Upper lobe of right lung (tissue), 1 donor: ENCODE results near the gene ANKLE1. TPM values are rescaled to one million over a fixed set of nuclear protein-coding genes. Genes with fewer than 3 reads are reported as not detected.

Experiments
- ATAC-seq: fragments of 200-7000 bp; cut with Tn5 transposase; one replicate; pipeline ENCODE4 v1.9.1; 2020; ENCODE audit warnings: mild to moderate bottlenecking, moderate library complexity
- DNase-seq: peaks from one replicate; pipeline ENCODE4 v3.0.0-alpha.2; 2020
- H3K27ac ChIP-seq: fragments of 200-600 bp; one replicate; pipeline ENCODE4 v1.8.0; 2022
- H3K27me3 ChIP-seq: fragments of 200-600 bp; one replicate; pipeline ENCODE4 v1.8.0; 2022; ENCODE audit warnings: mild to moderate bottlenecking
- H3K36me3 ChIP-seq: fragments of 200-600 bp; one replicate; pipeline ENCODE4 v1.8.0; 2022
- H3K4me1 ChIP-seq: fragments of 200-600 bp; one replicate; pipeline ENCODE4 v1.8.0; 2022
- H3K4me3 ChIP-seq: fragments of 200-600 bp; one replicate; pipeline ENCODE4 v1.8.0; 2022; ENCODE audit warnings: mild to moderate bottlenecking
- H3K9me3 ChIP-seq: fragments of 200-600 bp; one replicate; pipeline ENCODE4 v1.8.0; 2022
- CTCF ChIP-seq: fragments of 200-600 bp; IDR thresholded peaks from one replicate; pipeline ENCODE4 v1.8.0; 2022; ENCODE audit warnings: antibody characterized with exemption
- intact Hi-C: fragments of 100-400 bp; cut with DNase I; formaldehyde crosslinking; loops from one replicate; pipeline ENCODE4 v1.11.0; 2022
- total RNA-seq: library from RNA; stranded (reverse); fragmentation: NEBNext Ultra II Directional; extraction: Animal tissue kit (Norgen Biotek cat#: 25700); gene quantifications from one replicate; pipeline ENCODE4 v1.2.1, GENCODE V29; 2021
- donor health status: DM: no; HTN: yes; CAD: no; lungs with severe emphysema.

Gene ANKLE1
- total RNA-seq, 1 donor from 2014 or later, result 0.64 TPM

- no peak for TF ChIP-seq CTCF
- DNase-seq, result no peak
- intact Hi-C loops, result no loop called here
- Histone ChIP-seq H3K27ac (no peak overlapping the region), H3K9me3 (no peaks in the 10 kb centered on the region), H3K4me3 (no peak overlapping the region), H3K36me3 (peaks cover 71% of the 10 kb centered on the region), H3K4me1 (no peaks in the 10 kb centered on the region), H3K27me3 (no peaks in the 10 kb centered on the region)
- no peak for ATAC-seq
These were observed 6.1 kb upstream of the ANKLE1 start for GRCh38 chr19:17275441-17276175.

- Histone ChIP-seq H3K36me3 (peaks cover 37% of the 10 kb centered on the region), H3K27ac (no peak overlapping the region), H3K27me3 (peaks cover 18% of the 10 kb centered on the region), H3K4me1 (peaks cover 16% of the 10 kb centered on the region), H3K9me3 (no peaks in the 10 kb centered on the region), H3K4me3 (no peak overlapping the region)
- intact Hi-C loops, result no loop called here
- no peak for DNase-seq
- ATAC-seq, result no peak
- no peak for TF ChIP-seq CTCF
These were observed 2.3 kb upstream of the ANKLE1 start for GRCh38 chr19:17279436-17279835.

- intact Hi-C loops, result loop anchor here (2.0 to 5.0 kb wide), 2 partner anchors 78 to 215 kb away; no protein-coding TSS in a partner anchor
- H3K4me1 ChIP-seq, result peaks cover 16% of the 10 kb centered on the region
- peak; percentile 98 for ATAC-seq
- peak; percentile 95 for TF ChIP-seq CTCF
- H3K27me3 ChIP-seq, result peaks cover 18% of the 10 kb centered on the region
- peaks cover 7% of the 10 kb centered on the region for H3K36me3 ChIP-seq
- peak overlapping the region; percentile 31 for H3K4me3 ChIP-seq
- H3K9me3 ChIP-seq, result no peaks in the 10 kb centered on the region
- DNase-seq, result peak; percentile 92
- H3K27ac ChIP-seq, result no peak overlapping the region
These were observed 906 bp downstream of the ANKLE1 start for GRCh38 chr19:17282488-17283125.

DNA sequence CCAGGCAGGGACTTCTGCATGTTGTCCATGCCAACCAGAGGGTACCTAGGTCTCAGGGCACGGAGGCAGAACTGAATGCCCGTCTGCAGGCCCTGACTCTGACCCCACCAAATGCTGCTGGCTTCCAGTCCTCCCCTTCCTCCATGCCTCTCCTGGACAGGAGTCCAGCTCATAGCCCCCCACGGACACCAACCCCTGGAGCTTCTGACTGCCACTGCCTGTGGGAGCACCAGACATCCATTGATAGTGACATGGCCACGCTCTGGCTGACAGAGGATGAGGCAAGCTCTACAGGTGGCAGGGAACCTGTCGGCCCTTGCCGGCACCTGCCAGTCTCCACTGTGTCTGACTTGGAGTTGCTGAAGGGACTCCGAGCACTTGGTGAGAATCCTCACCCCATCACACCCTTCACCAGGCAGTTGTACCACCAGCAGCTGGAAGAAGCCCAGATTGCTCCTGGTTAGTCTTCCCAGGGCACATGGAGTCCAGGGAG is 1.8 kb downstream of the ANKLE1 start:
- no peak for TF ChIP-seq CTCF
- DNase-seq (no peak), ATAC-seq (no peak)
- Histone ChIP-seq H3K27me3 (peaks cover 18% of the 10 kb centered on the region), H3K9me3 (no peaks in the 10 kb centered on the region), H3K4me1 (peaks cover 16% of the 10 kb centered on the region), H3K4me3 (no peak overlapping the region), H3K36me3 (peaks cover 6% of the 10 kb centered on the region), H3K27ac (no peak overlapping the region)
- intact Hi-C loops, result loop anchor here (2.0 to 5.0 kb wide), 2 partner anchors 79 to 216 kb away; no protein-coding TSS in a partner anchor

DNA sequence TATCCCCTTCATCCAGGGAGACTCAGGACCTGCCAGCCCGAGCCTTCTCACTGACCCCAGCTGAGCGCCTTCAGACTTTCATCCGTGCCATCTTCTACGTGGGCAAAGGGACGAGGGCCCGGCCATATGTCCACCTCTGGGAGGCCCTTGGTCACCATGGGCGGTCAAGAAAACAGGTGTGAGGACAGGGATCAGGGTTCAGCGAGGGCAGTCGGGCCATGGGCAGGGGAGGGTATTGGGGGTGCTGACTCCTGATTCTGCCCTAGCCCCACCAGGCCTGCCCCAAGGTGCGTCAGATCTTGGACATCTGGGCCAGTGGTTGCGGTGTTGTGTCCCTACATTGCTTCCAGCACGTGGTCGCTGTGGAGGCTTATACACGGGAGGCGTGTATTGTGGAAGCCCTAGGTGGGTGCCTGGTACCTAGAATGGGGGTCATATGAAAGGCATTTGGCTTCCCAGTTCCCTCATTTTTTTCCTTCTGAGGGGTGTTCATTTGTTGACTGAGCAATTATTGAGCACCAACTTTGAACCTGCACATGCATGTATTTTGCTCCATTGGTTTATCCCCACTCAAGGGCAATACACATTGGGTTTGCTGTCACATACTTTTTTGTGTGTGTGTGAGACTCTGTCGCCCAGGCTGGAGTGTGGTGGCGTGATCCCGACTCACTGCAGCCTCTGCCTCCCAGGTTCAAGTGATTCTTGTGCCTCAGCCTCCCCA is 3.9 kb downstream of the ANKLE1 start:
- H3K9me3 ChIP-seq, result no peaks in the 10 kb centered on the region
- ATAC-seq, result no peak
- peaks cover 16% of the 10 kb centered on the region for H3K4me1 ChIP-seq
- no peak for TF ChIP-seq CTCF
- H3K36me3 ChIP-seq, result no peaks in the 10 kb centered on the region
- H3K27me3 ChIP-seq, result peaks cover 18% of the 10 kb centered on the region
- no peak for DNase-seq
- H3K27ac ChIP-seq, result no peak overlapping the region
- H3K4me3 ChIP-seq, result no peak overlapping the region
- intact Hi-C loops, result no loop called here
